Measurements from ENCODE around the gene APOF. TPM values are rescaled to one million over a fixed set of nuclear protein-coding genes. Genes with fewer than 3 reads are reported as not detected.

The APOF gene
- total and polyA plus RNA-seq, 2 of the 8 experiments (the other 6 are each of a cell fraction or from before 2014, with no cell fraction given): not detected

DNA sequence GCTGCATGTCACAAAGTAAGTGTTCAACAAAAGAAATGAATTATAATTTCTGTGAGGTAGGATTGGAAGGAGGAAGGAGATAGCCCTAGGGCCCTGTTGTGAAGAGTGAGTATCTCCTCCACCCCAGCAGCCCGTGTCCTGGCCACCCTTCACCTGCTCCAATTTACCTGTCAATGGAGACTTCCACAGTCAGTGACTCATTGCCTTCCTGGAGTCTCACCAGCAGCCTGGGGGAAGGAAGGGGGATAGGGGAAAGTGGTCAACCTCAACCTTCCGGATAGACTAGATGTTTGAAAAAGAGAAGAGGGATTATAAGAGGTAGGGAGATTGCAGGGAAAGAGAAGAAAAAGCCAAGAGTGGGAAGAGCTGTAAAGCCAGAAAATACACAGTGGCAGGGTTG is 12.0 kb downstream of the APOF start (continued):
- TF ChIP-seq, protein P1, sequence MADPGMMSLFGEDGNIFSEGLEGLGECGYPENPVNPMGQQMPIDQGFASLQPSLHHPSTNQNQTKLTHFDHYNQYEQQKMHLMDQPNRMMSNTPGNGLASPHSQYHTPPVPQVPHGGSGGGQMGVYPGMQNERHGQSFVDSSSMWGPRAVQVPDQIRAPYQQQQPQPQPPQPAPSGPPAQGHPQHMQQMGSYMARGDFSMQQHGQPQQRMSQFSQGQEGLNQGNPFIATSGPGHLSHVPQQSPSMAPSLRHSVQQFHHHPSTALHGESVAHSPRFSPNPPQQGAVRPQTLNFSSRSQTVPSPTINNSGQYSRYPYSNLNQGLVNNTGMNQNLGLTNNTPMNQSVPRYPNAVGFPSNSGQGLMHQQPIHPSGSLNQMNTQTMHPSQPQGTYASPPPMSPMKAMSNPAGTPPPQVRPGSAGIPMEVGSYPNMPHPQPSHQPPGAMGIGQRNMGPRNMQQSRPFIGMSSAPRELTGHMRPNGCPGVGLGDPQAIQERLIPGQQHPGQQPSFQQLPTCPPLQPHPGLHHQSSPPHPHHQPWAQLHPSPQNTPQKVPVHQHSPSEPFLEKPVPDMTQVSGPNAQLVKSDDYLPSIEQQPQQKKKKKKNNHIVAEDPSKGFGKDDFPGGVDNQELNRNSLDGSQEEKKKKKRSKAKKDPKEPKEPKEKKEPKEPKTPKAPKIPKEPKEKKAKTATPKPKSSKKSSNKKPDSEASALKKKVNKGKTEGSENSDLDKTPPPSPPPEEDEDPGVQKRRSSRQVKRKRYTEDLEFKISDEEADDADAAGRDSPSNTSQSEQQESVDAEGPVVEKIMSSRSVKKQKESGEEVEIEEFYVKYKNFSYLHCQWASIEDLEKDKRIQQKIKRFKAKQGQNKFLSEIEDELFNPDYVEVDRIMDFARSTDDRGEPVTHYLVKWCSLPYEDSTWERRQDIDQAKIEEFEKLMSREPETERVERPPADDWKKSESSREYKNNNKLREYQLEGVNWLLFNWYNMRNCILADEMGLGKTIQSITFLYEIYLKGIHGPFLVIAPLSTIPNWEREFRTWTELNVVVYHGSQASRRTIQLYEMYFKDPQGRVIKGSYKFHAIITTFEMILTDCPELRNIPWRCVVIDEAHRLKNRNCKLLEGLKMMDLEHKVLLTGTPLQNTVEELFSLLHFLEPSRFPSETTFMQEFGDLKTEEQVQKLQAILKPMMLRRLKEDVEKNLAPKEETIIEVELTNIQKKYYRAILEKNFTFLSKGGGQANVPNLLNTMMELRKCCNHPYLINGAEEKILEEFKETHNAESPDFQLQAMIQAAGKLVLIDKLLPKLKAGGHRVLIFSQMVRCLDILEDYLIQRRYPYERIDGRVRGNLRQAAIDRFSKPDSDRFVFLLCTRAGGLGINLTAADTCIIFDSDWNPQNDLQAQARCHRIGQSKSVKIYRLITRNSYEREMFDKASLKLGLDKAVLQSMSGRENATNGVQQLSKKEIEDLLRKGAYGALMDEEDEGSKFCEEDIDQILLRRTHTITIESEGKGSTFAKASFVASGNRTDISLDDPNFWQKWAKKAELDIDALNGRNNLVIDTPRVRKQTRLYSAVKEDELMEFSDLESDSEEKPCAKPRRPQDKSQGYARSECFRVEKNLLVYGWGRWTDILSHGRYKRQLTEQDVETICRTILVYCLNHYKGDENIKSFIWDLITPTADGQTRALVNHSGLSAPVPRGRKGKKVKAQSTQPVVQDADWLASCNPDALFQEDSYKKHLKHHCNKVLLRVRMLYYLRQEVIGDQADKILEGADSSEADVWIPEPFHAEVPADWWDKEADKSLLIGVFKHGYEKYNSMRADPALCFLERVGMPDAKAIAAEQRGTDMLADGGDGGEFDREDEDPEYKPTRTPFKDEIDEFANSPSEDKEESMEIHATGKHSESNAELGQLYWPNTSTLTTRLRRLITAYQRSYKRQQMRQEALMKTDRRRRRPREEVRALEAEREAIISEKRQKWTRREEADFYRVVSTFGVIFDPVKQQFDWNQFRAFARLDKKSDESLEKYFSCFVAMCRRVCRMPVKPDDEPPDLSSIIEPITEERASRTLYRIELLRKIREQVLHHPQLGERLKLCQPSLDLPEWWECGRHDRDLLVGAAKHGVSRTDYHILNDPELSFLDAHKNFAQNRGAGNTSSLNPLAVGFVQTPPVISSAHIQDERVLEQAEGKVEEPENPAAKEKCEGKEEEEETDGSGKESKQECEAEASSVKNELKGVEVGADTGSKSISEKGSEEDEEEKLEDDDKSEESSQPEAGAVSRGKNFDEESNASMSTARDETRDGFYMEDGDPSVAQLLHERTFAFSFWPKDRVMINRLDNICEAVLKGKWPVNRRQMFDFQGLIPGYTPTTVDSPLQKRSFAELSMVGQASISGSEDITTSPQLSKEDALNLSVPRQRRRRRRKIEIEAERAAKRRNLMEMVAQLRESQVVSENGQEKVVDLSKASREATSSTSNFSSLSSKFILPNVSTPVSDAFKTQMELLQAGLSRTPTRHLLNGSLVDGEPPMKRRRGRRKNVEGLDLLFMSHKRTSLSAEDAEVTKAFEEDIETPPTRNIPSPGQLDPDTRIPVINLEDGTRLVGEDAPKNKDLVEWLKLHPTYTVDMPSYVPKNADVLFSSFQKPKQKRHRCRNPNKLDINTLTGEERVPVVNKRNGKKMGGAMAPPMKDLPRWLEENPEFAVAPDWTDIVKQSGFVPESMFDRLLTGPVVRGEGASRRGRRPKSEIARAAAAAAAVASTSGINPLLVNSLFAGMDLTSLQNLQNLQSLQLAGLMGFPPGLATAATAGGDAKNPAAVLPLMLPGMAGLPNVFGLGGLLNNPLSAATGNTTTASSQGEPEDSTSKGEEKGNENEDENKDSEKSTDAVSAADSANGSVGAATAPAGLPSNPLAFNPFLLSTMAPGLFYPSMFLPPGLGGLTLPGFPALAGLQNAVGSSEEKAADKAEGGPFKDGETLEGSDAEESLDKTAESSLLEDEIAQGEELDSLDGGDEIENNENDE (IDR thresholded peaks at IDR 0.05; ENCODE audit: insufficient replicate concordance, low read length): no peak
- TF ChIP-seq POU5F1 (IDR thresholded peaks at IDR 0.05; ENCODE audit: low read depth, low read length) (no peak), YY1 (IDR thresholded peaks at IDR 0.05; ENCODE audit: low read depth, low read length) (no peak), SP4 (IDR thresholded peaks at IDR 0.05; ENCODE audit: low read length) (no peak), HDAC6 (IDR thresholded peaks at IDR 0.05; ENCODE audit: low read depth, low read length) (no peak), SRF (IDR thresholded peaks at IDR 0.05; ENCODE audit: low read depth, low read length) (no peak), CHD2 (IDR thresholded peaks at IDR 0.05; ENCODE audit: low read length) (no peak), JUND (IDR thresholded peaks at IDR 0.05; ENCODE audit: low read length) (no peak), ZNF274 (IDR thresholded peaks at IDR 0.05; ENCODE audit: borderline replicate concordance, extremely low read depth, low read length) (no peak), KDM5A (IDR thresholded peaks at IDR 0.05; ENCODE audit: low read length) (no peak)
- TF ChIP-seq, protein P2, sequence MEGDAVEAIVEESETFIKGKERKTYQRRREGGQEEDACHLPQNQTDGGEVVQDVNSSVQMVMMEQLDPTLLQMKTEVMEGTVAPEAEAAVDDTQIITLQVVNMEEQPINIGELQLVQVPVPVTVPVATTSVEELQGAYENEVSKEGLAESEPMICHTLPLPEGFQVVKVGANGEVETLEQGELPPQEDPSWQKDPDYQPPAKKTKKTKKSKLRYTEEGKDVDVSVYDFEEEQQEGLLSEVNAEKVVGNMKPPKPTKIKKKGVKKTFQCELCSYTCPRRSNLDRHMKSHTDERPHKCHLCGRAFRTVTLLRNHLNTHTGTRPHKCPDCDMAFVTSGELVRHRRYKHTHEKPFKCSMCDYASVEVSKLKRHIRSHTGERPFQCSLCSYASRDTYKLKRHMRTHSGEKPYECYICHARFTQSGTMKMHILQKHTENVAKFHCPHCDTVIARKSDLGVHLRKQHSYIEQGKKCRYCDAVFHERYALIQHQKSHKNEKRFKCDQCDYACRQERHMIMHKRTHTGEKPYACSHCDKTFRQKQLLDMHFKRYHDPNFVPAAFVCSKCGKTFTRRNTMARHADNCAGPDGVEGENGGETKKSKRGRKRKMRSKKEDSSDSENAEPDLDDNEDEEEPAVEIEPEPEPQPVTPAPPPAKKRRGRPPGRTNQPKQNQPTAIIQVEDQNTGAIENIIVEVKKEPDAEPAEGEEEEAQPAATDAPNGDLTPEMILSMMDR (IDR thresholded peaks at IDR 0.05; ENCODE audit: control extremely low read depth in 1 of 3, insufficient read depth in 1 of 3, low read depth in 1 of 3, low read length in 3 of 3): no peak
